HepG2 (cell line): Measurements from ENCODE around the gene CCSER2. TPM values are rescaled to one million over a fixed set of nuclear protein-coding genes. Genes with fewer than 3 reads are reported as not detected.

Source experiments
- ATAC-seq: fragments of 200-7000 bp; cut with Tn5 transposase; 3 replicates; pipeline ENCODE4 v1.9.1; 2020; ENCODE audit warnings: mild to moderate bottlenecking, moderate library complexity
- BruUV-seq: library from RNA; stranded (reverse); fragments of 400-500 nt; replicated peaks from 2 replicates; lab custom pipeline; 2021; lab: Mats Ljungman, UMichigan
- CTCF ChIA-PET: fragments of 300-600 bp; formaldehyde crosslinking; extraction: SDS; loops from one replicate; lab custom pipeline; 2021; ENCODE audit warnings: low total read pairs, inconsistent platforms, low intra/inter-chr PET ratio; lab: Yijun Ruan, JAX
- POLR2A ChIA-PET: fragments of 350-600 bp; sonication (Branson Sonifier 250); formaldehyde crosslinking; loops from one replicate; lab custom pipeline; 2020; ENCODE audit warnings: antibody characterized with exemption, inconsistent platforms; lab: Yijun Ruan, JAX
- DNase-seq: peaks from one replicate; pipeline ENCODE4 v3.0.0-alpha.2; 2015; ENCODE audit warnings: low spot score
- FAIRE-seq: peaks from 3 replicates; lab custom pipeline; 2011; peaks lifted over from hg19 to GRCh38; lab: Jason Lieb, UNC
- H2AFZ ChIP-seq: one replicate; pipeline ENCODE4 v1.6.1; 2011; ENCODE audit warnings: low read length, inconsistent platforms
- H3K27ac ChIP-seq: fragments of 300-600 bp; 3 replicates; pipeline ENCODE4 v1.8.0; 2011; ENCODE audit warnings: mixed run types, mild to moderate bottlenecking, mixed read lengths, low read length, inconsistent platforms; ENCODE audit not compliant: insufficient read depth; ENCODE audit errors: extremely low read length
- H3K27me3 ChIP-seq, 2 experiments: fragments of 200-600 bp in 1 of 2; 2 replicates in 1 of 2; 3 replicates in 1 of 2; pipeline versions ENCODE4 v1.6.0 to v1.8.0; 2011; ENCODE audit warnings: low read length in 2 of 2, mild to moderate bottlenecking in 2 of 2, moderate library complexity in 2 of 2, inconsistent platforms in 1 of 2; ENCODE audit not compliant: insufficient read depth in 2 of 2, control insufficient read depth in 1 of 2
- H3K36me3 ChIP-seq, 2 experiments: fragments of 200-600 bp in 1 of 2; replicated peaks in 1 of 2; 2 replicates in 1 of 2; 3 replicates in 1 of 2; pipeline versions ENCODE4 v1.5.1 to v1.8.0; 2011; ENCODE audit warnings: low read length in 2 of 2, inconsistent platforms in 1 of 2; ENCODE audit not compliant: insufficient read depth in 2 of 2, control insufficient read depth in 1 of 2
- H3K4me1 ChIP-seq: 2 replicates; pipeline ENCODE4 v1.5.1; 2012; ENCODE audit warnings: low read length, inconsistent platforms; ENCODE audit not compliant: insufficient read depth
- H3K4me2 ChIP-seq: 2 replicates; pipeline ENCODE4 v1.6.0; 2011; ENCODE audit warnings: low read depth, low read length, inconsistent platforms
- H3K4me3 ChIP-seq, 3 experiments: fragments of 200-600 bp in 1 of 3; sonication (generic), shearing (Covaris generic) in 1 of 3; replicated peaks in 1 of 3; 2 replicates each; pipeline ENCODE4 v1.5.1; 2011 to 2016; ENCODE audit warnings: low read length in 3 of 3, inconsistent platforms in 2 of 3, low read depth in 2 of 3, mild to moderate bottlenecking in 2 of 3, control low read depth in 1 of 3, mixed read lengths in 1 of 3; ENCODE audit not compliant: insufficient read depth in 1 of 3
- H3K79me2 ChIP-seq: one replicate; pipeline ENCODE4 v1.6.1; 2011; ENCODE audit warnings: low read length, inconsistent platforms; ENCODE audit not compliant: insufficient read depth
- H3K9ac ChIP-seq: 2 replicates; pipeline ENCODE4 v1.6.0; 2011; ENCODE audit warnings: mild to moderate bottlenecking, low read depth, low read length, inconsistent platforms; ENCODE audit not compliant: insufficient read depth
- H3K9me3 ChIP-seq: 2 replicates; pipeline ENCODE4 v1.5.1; 2012; ENCODE audit warnings: mild to moderate bottlenecking, low read length
- H4K20me1 ChIP-seq: 2 replicates; pipeline ENCODE4 v1.6.0; 2011; ENCODE audit warnings: inconsistent platforms, mild to moderate bottlenecking, low read length, moderate library complexity; ENCODE audit not compliant: insufficient read depth
- ATF7 ChIP-seq, 2 experiments: fragments of 450-650 bp in 1 of 2; sonication (generic) in 1 of 2; formaldehyde crosslinking in 1 of 2; IDR thresholded peaks; 2 replicates each; pipeline versions ENCODE4 v1.4.0 to v1.6.1; 2016 to 2020; ENCODE audit warnings: antibody characterized with exemption in 1 of 2, mild to moderate bottlenecking in 1 of 2, missing genetic modification reagents in 1 of 2
- EZH2 ChIP-seq: conservative IDR thresholded peaks from 2 replicates; pipeline ENCODE4 v1.6.1; 2012; ENCODE audit warnings: mild to moderate bottlenecking, low read depth, low read length, moderate library complexity
- GABPA ChIP-seq, 2 experiments: IDR thresholded peaks; 2 replicates each; pipeline ENCODE4 v1.6.1; 2011 to 2016; ENCODE audit warnings: low read depth in 2 of 2, low read length in 1 of 2, missing biosample characterization in 1 of 2, missing genetic modification characterization in 1 of 2
- HNRNPL ChIP-seq: fragments of 200-400 bp; formaldehyde crosslinking; IDR thresholded peaks from 2 replicates; pipeline ENCODE4 v1.6.1; 2017; ENCODE audit warnings: mild to moderate bottlenecking, low read depth, low read length
- IKZF4 ChIP-seq: sonication (generic); formaldehyde crosslinking; IDR thresholded peaks from 2 replicates; pipeline ENCODE4 v1.5.1; 2020; ENCODE audit warnings: borderline replicate concordance, mild to moderate bottlenecking, low read depth, missing genetic modification reagents; ENCODE audit errors: not compliant biosample characterization
- MED1 ChIP-seq: sonication (generic); formaldehyde crosslinking; IDR thresholded peaks from 2 replicates; pipeline ENCODE4 v1.4.0; 2020; ENCODE audit warnings: missing genetic modification reagents
- ZFP36 ChIP-seq: fragments of 150-350 bp; IDR thresholded peaks from 2 replicates; pipeline ENCODE4 v1.6.1; 2018; ENCODE audit warnings: borderline replicate concordance, low read length, low read depth; ENCODE audit not compliant: partially characterized antibody
- ZNF224 ChIP-seq: sonication (generic); formaldehyde crosslinking; IDR thresholded peaks from 2 replicates; pipeline ENCODE4 v1.5.0; 2020; ENCODE audit warnings: mild to moderate bottlenecking, missing genetic modification reagents
- ZNF432 ChIP-seq: sonication (generic); formaldehyde crosslinking; IDR thresholded peaks from 2 replicates; pipeline ENCODE4 v1.5.0; 2020; ENCODE audit warnings: missing genetic modification reagents, mild to moderate bottlenecking, borderline replicate concordance
- ZNF567 ChIP-seq: sonication (generic); formaldehyde crosslinking; IDR thresholded peaks from 2 replicates; pipeline ENCODE4 v1.8.1; 2023; ENCODE audit warnings: mild to moderate bottlenecking, missing genetic modification reagents, borderline replicate concordance
- WGBS: methylation state at CpG from one replicate; pipeline ENCODE4 v1.1.6; 2017; ENCODE audit warnings: low lambda C conversion rate; 5-methylcytosine and 5-hydroxymethylcytosine counted together
- in situ Hi-C: cut with HindIII; loops from 2 replicates; pipeline ENCODE4 v1.10.0; 2017; ENCODE audit warnings: low pct_unique_long_range_greater_than_20kb; ENCODE audit not compliant: extremely low pct_ligation_motif_present
- intact Hi-C: fragments of 100-400 bp; cut with micrococcal nuclease; formaldehyde crosslinking; loops from one replicate; pipeline ENCODE4 v1.10.0; 2022; ENCODE audit not compliant: unreplicated experiment
- polyA plus RNA-seq, 8 experiments: library from polyadenylated mRNA; depleted of rRNA in 3 of 8; stranded (reverse) in 7 of 8; unstranded in 1 of 8; fragments of >200 nt; fragmentation: Illumina TruSeq in 4 of 8; extraction: Trizol in 4 of 8; gene quantifications; 2 replicates each; pipeline versions ENCODE4 v1.2.1 to v1.2.3, GENCODE V29; 2011 to 2016; ENCODE audit warnings: low read depth in 4 of 8, missing spikeins in 1 of 8, mixed read lengths in 1 of 8; ENCODE audit not compliant: insufficient read depth in 1 of 8
- total RNA-seq, 5 experiments: library from RNA; depleted of rRNA; stranded (reverse); fragments of >200 nt; fragmentation: Illumina TruSeq; extraction: Trizol; gene quantifications; 2 replicates each; pipeline ENCODE4 v1.2.3, GENCODE V29; 2016; ENCODE audit warnings: low read depth in 1 of 5
- TF ChIP-seq, protein P1 (sequence below): sonication (generic); formaldehyde crosslinking; IDR thresholded peaks from 2 replicates; pipeline ENCODE4 v1.4.0; 2020; ENCODE audit warnings: mild to moderate bottlenecking, missing genetic modification reagents
- TF ChIP-seq, protein P2 (sequence below): sonication (generic); formaldehyde crosslinking; IDR thresholded peaks from 2 replicates; pipeline ENCODE4 v1.4.0; 2020; ENCODE audit warnings: missing genetic modification reagents, borderline replicate concordance
- TF ChIP-seq, protein P3 (sequence below): sonication (generic); formaldehyde crosslinking; IDR thresholded peaks from 2 replicates; pipeline ENCODE4 v1.5.0; 2020; ENCODE audit warnings: mild to moderate bottlenecking, missing genetic modification reagents
- TF ChIP-seq, protein P4 (sequence below): sonication (generic); formaldehyde crosslinking; IDR thresholded peaks from 2 replicates; pipeline ENCODE4 v1.5.1; 2020; ENCODE audit warnings: missing genetic modification reagents, mild to moderate bottlenecking, borderline replicate concordance

CCSER2 gene
- total and polyA plus RNA-seq, 2 of the 13 experiments (the other 11 are each of a cell fraction or from before 2014, with no cell fraction given): 13.3 to 17.2 TPM

DNA sequence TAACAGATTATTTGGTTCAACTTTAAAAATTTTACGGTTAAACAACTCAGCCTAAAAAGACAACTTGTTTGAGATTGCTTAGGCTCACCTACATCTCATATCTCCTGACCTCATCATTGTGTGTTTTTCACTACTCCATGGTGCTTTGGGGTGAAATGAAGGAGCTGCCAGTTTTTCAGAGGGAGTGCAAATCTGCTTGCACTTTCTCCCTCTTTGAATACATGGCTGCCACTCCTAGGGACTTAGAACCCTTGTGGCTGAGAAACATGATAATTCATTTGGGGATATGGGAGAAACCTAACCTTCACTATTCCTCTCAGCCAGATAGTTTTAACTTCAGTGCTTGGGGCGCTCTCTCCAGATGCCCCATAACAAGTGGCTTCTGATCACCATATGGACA is 2.7 kb downstream of the CCSER2 start:
- Histone ChIP-seq H3K36me3 (no peaks in the 10 kb centered on the region; a peak in 1 of 5 replicates), H2AFZ (no peak overlapping the region), H3K9me3 (no peaks in the 10 kb centered on the region), H3K4me2 (peak overlapping the region; percentile 77; the same call in 1 of the 2 replicates), H3K27me3 (no peaks in the 10 kb centered on the region; a peak in 1 of 5 replicates), H3K27ac (no peak overlapping the region), H3K4me1 (peaks cover 68% of the 10 kb centered on the region), H3K4me3 (no peak overlapping the region; a peak in 1 of 6 replicates), H4K20me1 (peaks cover 19% of the 10 kb centered on the region), H3K79me2 (peaks cover 66% of the 10 kb centered on the region), H3K9ac (peak overlapping the region; percentile 27; the same call in 1 of the 2 replicates)
- DNase-seq (no peak), FAIRE-seq (no peak), ATAC-seq (no peak)
- ChIA-PET CTCF (no interaction called here), POLR2A (no interaction called here)
- no TSS peak for BruUV-seq
- in situ Hi-C loops (no loop called here), intact Hi-C loops (no loop called here)
- WGBS: 91% methylated on average over 2 of the region's 2 CpGs
- TF ChIP-seq ZFP36: no peak
- no peak for TF ChIP-seq GABPA (IDR thresholded peaks at IDR 0.05; ENCODE audit: low read depth, low read length)
- TF ChIP-seq GABPA (CRISPR knock-in tag; IDR thresholded peaks at IDR 0.05; ENCODE audit: low read depth): no peak
- no peak for TF ChIP-seq ZNF224 (CRISPR knock-in tag)
- TF ChIP-seq, protein P1, sequence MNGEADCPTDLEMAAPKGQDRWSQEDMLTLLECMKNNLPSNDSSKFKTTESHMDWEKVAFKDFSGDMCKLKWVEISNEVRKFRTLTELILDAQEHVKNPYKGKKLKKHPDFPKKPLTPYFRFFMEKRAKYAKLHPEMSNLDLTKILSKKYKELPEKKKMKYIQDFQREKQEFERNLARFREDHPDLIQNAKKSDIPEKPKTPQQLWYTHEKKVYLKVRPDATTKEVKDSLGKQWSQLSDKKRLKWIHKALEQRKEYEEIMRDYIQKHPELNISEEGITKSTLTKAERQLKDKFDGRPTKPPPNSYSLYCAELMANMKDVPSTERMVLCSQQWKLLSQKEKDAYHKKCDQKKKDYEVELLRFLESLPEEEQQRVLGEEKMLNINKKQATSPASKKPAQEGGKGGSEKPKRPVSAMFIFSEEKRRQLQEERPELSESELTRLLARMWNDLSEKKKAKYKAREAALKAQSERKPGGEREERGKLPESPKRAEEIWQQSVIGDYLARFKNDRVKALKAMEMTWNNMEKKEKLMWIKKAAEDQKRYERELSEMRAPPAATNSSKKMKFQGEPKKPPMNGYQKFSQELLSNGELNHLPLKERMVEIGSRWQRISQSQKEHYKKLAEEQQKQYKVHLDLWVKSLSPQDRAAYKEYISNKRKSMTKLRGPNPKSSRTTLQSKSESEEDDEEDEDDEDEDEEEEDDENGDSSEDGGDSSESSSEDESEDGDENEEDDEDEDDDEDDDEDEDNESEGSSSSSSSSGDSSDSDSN (CRISPR knock-in tag): no peak
- no peak for TF ChIP-seq ATF7 (IDR thresholded peaks at IDR 0.05)
- TF ChIP-seq ATF7 (CRISPR knock-in tag; IDR thresholded peaks at IDR 0.05): no peak
- TF ChIP-seq, protein P2, sequence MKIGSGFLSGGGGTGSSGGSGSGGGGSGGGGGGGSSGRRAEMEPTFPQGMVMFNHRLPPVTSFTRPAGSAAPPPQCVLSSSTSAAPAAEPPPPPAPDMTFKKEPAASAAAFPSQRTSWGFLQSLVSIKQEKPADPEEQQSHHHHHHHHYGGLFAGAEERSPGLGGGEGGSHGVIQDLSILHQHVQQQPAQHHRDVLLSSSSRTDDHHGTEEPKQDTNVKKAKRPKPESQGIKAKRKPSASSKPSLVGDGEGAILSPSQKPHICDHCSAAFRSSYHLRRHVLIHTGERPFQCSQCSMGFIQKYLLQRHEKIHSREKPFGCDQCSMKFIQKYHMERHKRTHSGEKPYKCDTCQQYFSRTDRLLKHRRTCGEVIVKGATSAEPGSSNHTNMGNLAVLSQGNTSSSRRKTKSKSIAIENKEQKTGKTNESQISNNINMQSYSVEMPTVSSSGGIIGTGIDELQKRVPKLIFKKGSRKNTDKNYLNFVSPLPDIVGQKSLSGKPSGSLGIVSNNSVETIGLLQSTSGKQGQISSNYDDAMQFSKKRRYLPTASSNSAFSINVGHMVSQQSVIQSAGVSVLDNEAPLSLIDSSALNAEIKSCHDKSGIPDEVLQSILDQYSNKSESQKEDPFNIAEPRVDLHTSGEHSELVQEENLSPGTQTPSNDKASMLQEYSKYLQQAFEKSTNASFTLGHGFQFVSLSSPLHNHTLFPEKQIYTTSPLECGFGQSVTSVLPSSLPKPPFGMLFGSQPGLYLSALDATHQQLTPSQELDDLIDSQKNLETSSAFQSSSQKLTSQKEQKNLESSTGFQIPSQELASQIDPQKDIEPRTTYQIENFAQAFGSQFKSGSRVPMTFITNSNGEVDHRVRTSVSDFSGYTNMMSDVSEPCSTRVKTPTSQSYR (CRISPR knock-in tag): no peak
- TF ChIP-seq, protein P3, sequence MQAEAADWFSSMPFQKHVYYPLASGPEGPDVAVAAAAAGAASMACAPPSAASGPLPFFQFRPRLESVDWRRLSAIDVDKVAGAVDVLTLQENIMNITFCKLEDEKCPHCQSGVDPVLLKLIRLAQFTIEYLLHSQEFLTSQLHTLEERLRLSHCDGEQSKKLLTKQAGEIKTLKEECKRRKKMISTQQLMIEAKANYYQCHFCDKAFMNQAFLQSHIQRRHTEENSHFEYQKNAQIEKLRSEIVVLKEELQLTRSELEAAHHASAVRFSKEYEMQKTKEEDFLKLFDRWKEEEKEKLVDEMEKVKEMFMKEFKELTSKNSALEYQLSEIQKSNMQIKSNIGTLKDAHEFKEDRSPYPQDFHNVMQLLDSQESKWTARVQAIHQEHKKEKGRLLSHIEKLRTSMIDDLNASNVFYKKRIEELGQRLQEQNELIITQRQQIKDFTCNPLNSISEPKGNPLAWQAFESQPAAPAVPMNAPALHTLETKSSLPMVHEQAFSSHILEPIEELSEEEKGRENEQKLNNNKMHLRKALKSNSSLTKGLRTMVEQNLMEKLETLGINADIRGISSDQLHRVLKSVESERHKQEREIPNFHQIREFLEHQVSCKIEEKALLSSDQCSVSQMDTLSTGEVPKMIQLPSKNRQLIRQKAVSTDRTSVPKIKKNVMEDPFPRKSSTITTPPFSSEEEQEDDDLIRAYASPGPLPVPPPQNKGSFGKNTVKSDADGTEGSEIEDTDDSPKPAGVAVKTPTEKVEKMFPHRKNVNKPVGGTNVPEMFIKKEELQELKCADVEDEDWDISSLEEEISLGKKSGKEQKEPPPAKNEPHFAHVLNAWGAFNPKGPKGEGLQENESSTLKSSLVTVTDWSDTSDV (CRISPR knock-in tag): no peak
- no peak for TF ChIP-seq MED1 (CRISPR knock-in tag)
- no peak for TF ChIP-seq HNRNPL
- TF ChIP-seq, protein P4, sequence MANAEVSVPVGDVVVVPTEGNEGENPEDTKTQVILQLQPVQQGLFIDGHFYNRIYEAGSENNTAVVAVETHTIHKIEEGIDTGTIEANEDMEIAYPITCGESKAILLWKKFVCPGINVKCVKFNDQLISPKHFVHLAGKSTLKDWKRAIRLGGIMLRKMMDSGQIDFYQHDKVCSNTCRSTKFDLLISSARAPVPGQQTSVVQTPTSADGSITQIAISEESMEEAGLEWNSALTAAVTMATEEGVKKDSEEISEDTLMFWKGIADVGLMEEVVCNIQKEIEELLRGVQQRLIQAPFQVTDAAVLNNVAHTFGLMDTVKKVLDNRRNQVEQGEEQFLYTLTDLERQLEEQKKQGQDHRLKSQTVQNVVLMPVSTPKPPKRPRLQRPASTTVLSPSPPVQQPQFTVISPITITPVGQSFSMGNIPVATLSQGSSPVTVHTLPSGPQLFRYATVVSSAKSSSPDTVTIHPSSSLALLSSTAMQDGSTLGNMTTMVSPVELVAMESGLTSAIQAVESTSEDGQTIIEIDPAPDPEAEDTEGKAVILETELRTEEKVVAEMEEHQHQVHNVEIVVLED (CRISPR knock-in tag): no peak
- TF ChIP-seq ZNF432 (CRISPR knock-in tag): no peak
- no peak for TF ChIP-seq EZH2
- no peak for TF ChIP-seq ZNF567 (CRISPR knock-in tag)
- TF ChIP-seq IKZF4: no peak
